GM19023 (cell line): Measurements from ENCODE around the gene STYXL2.

Experiments
- ATAC-seq: cut with Tn5 transposase; IDR thresholded peaks from one replicate; pipeline ENCODE4 v1.9.1; 2021; ENCODE audit warnings: mild to moderate bottlenecking, moderate library complexity; ENCODE audit not compliant: unreplicated experiment

STYXL2 gene

GRCh38 chr1:167077128-167077867 lies 16.6 kb upstream of the STYXL2 start:
- ATAC-seq = no peak

- ATAC-seq = no peak
Measured at GRCh38 chr1:167077868-167078210, 16.0 kb upstream of the STYXL2 start.

GRCh38 chr1:167081594-167082156 lies 12.2 kb upstream of the STYXL2 start:
- no peak for ATAC-seq

GRCh38 chr1:167082511-167083027 lies 11.3 kb upstream of the STYXL2 start:
- no peak for ATAC-seq

GRCh38 chr1:167083066-167083665 lies 10.7 kb upstream of the STYXL2 start:
- ATAC-seq = no peak

GRCh38 chr1:167083871-167084270 lies 10.0 kb upstream of the STYXL2 start:
- no peak for ATAC-seq

GRCh38 chr1:167084757-167085156 lies 9.1 kb upstream of the STYXL2 start:
- ATAC-seq = no peak

GRCh38 chr1:167086033-167086432 lies 7.8 kb upstream of the STYXL2 start:
- no peak for ATAC-seq

- ATAC-seq = no peak
Measured at GRCh38 chr1:167086768-167087167, 7.1 kb upstream of the STYXL2 start.

- no peak for ATAC-seq
Measured at GRCh38 chr1:167088746-167089417, 5.0 kb upstream of the STYXL2 start.

- no peak for ATAC-seq
Measured at GRCh38 chr1:167089939-167090313, 3.9 kb upstream of the STYXL2 start.

- no peak for ATAC-seq
Measured at GRCh38 chr1:167090314-167090942, 3.4 kb upstream of the STYXL2 start, which contains the start of gene GPA33. Gene GPA33 (minus strand): TSS chr1:167090377. CDS start chr1:167090287, 90 bp downstream.

GRCh38 chr1:167092653-167093052 lies 1.2 kb upstream of the STYXL2 start:
- no peak for ATAC-seq

- no peak for ATAC-seq
Measured at GRCh38 chr1:167094690-167095089, 815 bp downstream of the STYXL2 start.

GRCh38 chr1:167095368-167095767 lies 1.5 kb downstream of the STYXL2 start:
- ATAC-seq = no peak

GRCh38 chr1:167099851-167100250 lies 6.0 kb downstream of the STYXL2 start:
- no peak for ATAC-seq

- ATAC-seq = no peak
Measured at GRCh38 chr1:167100730-167101129, 6.9 kb downstream of the STYXL2 start.

GRCh38 chr1:167101754-167102153 lies 7.9 kb downstream of the STYXL2 start:
- ATAC-seq = no peak

- ATAC-seq = no peak
Measured at GRCh38 chr1:167102906-167103573, 9.2 kb downstream of the STYXL2 start.

GRCh38 chr1:167104256-167104633 lies 10.4 kb downstream of the STYXL2 start:
- no peak for ATAC-seq
